GM18951 (cell line): ENCODE results near the gene RAD51B.

Experiments
- POLR2A ChIP-seq: IDR thresholded peaks from 4 replicates; pipeline ENCODE4 v1.6.1; 2011; ENCODE audit warnings: mild to moderate bottlenecking; ENCODE audit not compliant: insufficient read length, insufficient read depth; ENCODE audit errors: extremely low read depth
- in situ Hi-C: fragments of 300-500 bp; cut with MboI; formaldehyde crosslinking; loops from one replicate; pipeline ENCODE4 v1.12.0; 2022; ENCODE audit warnings: low sequenced_read_pairs, mixed read lengths, inconsistent platforms; ENCODE audit not compliant: unreplicated experiment

Gene RAD51B

DNA sequence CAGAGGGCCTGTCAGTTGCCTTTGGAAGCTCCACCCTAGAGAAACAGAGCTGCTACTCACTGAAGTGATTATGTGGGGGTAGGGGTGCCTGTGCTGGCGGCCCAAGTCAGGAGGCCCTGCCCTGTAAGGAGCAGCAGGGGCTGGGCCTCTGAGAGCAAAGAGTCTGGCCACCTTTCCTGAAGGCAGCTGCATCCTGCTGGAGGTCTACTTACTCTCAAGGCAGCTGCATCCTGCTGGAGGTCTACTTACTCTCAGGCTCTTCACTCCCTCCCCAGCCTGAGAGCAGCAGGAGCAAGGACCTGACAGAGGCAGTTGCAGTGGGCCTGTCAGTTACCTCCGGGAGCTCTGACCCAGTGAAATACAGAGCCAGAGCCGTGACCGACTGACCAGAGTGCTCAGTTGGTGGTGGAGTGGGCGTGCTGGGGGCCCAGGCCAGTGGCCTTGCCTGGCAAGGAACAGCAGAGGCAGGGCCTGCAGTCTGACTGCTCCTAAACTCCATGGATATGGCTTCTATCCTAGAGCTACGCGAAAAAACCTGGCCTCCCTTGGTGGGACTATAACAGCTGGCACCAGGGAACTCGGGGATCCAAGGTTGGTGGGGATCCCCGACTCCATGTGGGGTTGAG is 32.3 kb downstream of the RAD51B start:
- in situ Hi-C loops, result no loop called here
- TF ChIP-seq POLR2A, result no peak

DNA sequence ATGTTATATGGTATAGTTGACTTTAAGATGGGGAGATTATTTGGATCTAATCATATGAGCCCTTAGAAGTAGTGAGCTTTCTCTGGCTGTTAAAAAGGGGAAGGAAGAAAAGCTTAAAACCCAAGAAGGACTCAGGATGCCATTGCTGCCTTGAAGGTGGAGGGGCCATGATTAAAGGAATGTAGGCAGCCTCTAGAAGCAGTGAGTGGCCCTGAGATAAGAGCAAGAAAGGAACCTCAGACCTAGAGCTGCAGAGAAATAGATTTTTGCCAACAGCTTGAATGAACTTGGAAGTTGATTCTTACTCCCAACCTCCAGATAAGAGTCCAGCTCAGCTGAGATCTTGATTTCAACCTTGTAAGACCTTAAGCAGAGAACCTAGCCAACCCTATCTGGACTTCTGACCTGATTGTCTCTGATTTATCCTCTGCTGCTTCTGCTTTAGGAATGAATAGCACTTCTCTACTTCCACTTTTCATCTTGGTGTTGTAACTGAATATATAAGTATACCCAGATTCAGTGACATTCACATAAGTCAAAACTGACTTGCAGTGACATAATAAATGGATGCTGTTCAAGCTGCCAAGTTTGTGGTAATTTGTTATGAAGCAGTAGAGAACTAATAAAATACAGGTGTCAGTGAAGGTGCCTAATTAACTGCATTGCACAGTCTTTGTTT is 33.5 kb downstream of the RAD51B start:
- in situ Hi-C loops, result no loop called here

DNA sequence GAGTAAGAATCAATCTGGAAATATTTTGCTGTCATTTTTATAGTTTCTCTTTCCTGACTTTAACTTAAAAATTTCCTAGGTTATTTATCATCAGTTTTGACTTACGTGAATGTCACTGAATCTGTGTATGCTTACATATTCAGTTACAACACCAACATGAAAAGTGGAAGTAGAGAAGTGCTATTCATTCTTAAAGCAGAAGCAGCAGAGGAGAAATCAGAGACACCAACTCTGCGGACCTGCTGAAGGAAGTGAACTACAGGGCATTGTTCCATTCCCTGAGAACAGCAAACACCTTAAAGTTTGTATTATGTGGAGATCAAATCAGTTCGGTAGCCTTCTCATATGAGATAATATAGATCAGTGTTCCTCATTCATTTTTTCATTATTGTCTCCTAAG is 34.1 kb downstream of the RAD51B start:
- no peak for TF ChIP-seq POLR2A
- in situ Hi-C loops, result no loop called here

More for the DNA sequence above, 33.5 kb downstream of the RAD51B start:
- TF ChIP-seq POLR2A, result no peak

DNA sequence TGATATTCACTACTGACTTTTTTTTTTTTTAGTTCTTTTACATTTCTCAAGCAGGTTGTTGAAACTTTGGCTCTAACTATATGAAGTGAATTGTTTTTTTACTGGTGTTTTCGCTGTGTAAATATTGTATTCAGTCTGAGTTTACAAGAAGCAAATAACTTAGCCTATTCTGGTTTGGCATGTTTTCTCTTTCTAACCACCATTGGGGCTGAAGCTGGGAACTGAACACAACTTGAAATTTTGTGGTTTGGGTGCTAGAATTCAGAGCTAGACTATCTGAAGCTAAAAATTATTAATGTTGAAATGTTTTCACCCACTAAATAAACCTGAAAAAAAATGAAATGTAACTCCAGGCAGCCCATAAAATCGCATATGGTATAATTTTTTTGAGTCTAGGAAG is 37.2 kb downstream of the RAD51B start:
- TF ChIP-seq POLR2A, result no peak
- in situ Hi-C loops, result no loop called here

DNA sequence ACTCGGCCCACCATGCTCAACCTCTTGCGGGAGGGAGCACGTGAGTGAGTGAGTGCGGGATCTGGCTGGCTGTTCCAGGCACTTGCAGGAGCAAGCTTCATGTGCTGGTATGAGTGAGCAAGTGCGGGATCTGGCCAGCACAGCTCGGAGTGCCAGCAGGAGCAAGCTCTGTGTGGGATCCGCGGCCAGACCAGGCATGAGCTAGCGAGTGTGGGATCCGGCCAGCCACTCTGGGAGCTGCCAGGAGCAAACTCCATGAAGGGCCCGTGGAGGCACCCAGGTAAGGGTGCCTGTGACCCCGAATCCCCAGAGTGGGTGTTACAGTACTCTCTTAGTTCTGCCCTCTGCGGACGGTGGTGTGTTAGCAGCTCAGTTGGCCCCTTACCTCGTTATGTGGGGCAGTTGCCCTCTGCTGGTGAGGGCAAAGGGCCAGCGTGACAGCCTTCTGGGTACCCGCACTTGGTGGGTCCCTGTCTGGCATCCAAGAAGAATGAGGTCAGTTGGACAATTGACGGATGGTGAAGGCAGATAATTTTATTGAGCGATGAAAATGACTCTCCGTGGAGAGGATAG is 38.3 kb downstream of the RAD51B start:
- in situ Hi-C loops, result no loop called here

DNA sequence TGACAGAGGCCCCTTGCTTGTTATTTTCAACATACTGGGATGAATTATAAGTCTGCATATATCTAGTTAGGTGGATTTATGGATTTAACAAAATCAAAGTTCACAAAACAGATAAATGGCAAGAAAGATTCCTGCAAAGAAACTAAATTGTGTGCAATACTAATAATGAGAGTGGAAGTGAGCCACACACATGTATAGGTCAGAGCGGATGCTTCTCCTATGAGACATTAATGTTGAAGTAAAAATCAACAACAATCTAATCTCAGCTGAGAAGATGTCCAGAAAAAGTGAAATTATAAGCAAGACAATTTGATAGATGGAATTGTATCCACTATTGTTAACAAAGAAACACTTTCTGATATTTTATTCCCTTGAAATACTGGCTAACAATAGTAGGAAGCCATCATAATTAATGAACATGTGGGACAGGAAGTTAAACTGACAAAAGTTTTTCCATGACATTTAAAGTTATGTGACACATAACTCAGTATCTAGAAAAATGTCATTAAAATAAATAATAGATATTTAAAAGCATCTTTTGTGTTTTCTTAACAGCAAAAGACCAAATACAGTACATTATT is 39.7 kb downstream of the RAD51B start:
- no peak for TF ChIP-seq POLR2A
- in situ Hi-C loops, result no loop called here

More for the DNA sequence above, 38.3 kb downstream of the RAD51B start:
- TF ChIP-seq POLR2A, result no peak

DNA sequence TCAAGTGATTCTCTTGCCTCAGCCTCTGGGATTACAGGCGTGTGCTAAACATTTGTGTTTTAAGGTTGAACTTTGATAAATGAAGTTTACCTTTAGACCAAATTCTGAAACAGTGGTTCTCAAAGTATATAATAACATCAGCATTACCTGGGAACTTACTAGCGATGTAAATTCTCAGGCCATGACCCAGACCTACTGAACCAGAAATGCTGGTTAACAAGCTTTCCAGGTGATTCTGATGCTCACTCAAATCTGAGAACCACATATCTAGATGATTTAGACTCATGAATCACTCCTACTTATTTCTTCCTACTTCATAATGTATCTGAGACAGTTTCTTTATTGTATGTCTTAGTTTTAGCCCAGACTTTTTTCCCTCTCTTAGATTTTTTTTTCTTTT is 43.6 kb downstream of the RAD51B start:
- in situ Hi-C loops, result no loop called here
- TF ChIP-seq POLR2A, result no peak

DNA sequence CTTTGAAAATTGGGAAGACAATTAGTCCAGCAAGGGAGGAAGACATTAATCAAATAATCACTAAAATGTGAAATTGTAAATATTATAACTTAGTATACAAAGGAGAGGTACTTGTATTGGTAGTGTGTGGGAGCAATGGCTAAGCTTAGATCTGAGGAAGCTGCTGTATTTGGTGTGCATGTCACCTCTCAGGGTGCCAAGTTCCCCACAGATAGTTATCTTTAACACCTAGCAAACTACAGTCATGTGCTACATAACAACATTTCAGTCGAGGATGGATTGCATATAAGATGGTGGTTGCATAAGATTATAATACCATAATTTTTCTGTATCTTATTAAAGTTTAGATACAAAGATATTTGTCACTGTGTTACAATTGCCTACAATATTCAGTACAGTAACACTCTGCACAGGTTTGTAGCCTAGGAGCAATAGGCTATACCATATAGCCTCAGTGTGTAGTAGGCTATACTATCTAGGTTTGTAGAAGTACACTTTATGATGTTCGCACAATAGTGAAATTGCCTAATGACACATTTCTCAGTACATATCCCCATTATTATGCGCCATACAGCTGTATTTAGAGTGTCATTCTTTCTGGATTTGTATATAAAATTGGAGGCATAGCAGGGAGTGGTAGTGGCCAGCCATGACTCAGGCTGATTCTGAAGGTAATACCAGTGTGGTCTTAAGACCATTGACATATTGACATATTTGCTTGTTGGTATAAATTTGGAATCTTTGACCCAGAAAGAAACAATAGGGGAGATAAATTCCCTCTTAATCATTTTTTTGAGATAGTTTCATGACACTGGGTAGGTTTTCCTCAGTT is 55.8 kb downstream of the RAD51B start:
- no peak for TF ChIP-seq POLR2A
- in situ Hi-C loops, result no loop called here

DNA sequence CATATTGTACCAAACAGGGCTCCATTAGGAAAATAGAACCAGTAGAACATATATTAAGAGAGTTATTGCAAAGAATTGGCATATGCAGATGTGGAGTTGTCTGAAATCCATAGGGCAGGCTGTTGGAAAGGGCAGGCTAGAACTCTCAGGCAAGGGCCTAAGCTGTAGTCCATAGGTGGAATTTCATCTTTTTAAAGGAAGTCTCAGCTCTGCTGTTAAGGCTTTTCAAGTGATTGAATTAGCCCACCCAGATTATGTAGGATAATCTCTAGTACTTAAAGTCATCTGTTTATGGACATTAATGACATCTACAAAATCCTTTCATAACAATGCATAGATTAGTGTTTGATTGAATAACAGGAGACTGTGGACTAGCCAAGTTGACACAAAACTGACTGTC is 59.4 kb downstream of the RAD51B start:
- in situ Hi-C loops, result no loop called here

DNA sequence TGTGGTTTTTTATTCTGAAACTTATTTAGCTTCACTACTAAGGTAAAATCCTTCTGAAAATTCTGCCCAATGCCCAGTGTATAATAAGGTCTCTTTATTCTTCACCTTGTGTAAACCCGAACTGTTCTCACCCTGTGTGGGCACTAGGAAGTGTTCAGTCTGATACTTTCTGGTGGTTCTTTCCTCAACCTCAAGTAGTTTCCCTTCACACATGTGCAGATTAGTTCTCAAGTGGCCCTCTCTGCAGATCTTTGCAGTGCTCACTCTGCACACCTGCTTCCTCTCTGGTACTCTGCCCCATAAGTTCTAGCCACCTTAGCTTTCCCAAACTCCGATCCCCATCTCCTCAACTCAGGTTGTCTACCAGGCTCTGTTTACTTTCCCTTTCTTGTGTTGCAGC is 61.6 kb downstream of the RAD51B start:
- in situ Hi-C loops, result no loop called here

More for the DNA sequence above, 59.4 kb downstream of the RAD51B start:
- TF ChIP-seq POLR2A, result no peak

DNA sequence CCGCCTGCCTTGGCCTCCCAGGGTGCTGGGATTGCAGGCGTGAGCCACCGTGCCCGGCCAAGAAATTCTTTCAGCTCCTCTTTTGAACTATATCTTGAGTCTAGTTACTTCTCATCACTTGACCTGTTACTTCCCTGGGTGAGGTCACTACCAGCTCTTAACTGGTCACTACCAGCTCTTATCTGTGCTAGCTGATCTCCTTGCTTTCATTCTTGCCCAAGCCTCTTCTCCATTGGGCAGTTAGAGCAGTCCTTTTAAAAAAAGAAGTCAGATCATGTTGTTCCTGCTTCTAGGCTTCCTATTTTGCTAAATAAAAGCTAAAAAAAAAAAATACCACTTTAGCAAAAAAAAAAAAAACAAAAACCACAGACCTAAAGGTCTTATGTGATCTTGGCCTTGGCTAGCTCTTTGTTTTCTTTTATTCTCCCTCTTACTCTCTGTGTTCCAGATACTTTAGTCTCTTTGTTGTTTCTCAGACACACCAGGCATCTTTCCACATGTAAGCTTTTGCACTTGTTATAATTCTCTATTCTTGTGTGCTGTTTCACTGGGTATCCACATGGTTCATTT is 63.5 kb downstream of the RAD51B start:
- in situ Hi-C loops, result no loop called here
- no peak for TF ChIP-seq POLR2A

More for the DNA sequence above, 61.6 kb downstream of the RAD51B start:
- no peak for TF ChIP-seq POLR2A

DNA sequence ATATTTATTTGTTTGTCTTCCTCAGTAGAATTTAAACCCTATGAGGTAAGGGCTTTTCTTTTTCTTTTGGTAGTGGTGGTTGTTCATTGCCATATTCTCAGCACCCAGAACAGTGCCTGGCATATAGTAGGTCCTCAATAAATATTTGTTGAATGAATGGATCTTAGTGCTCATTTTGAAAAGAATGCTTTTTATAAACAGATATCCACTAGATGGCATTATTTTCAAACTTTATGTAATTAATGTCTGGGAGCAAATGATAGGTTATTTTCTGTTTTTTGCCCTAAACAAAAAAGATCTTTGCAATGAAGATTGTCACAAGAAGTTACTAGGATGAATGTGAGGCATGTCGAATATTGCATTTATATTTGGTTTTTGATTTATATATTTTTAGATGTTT is 64.1 kb downstream of the RAD51B start:
- in situ Hi-C loops, result no loop called here
- no peak for TF ChIP-seq POLR2A

DNA sequence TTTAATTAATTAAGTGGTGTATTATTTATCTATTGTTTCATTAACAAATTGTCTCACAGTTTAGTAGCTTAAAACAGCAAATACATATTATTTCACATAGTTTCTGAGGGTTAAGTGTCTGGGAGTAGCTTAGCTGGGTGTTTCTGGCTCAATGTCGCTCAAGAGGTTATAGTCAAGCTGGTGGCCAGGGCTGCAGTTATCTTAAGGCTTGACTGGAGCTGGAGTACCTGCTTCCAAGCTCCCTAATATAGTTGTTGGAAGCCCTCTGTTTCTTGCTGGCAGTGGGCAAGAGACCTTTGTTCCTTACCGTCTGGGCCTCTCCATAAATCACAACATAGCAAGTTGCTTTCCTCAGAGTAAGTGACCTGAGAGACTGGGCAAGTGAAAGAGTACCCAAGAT is 66.6 kb downstream of the RAD51B start:
- in situ Hi-C loops, result no loop called here
- TF ChIP-seq POLR2A, result no peak
